IMR-90 (cell line): ENCODE measurements around the gene PITX3. TPM values are rescaled to one million over a fixed set of nuclear protein-coding genes. Genes with fewer than 3 reads are reported as not detected.

Source experiments
- ATAC-seq: fragments of 200-7000 bp; cut with Tn5 transposase; 2 replicates; pipeline ENCODE4 v1.9.1; 2020; ENCODE audit warnings: low read depth, mild to moderate bottlenecking, moderate library complexity
- BruUV-seq: library from RNA; stranded (reverse); fragments of 400-500 nt; replicated peaks from 2 replicates; lab custom pipeline; 2021; lab: Mats Ljungman, UMichigan
- CTCF ChIA-PET: fragments of 300-600 bp; formaldehyde crosslinking; extraction: SDS; loops from one replicate; lab custom pipeline; 2021; ENCODE audit warnings: antibody characterized with exemption; lab: Yijun Ruan, JAX
- POLR2A ChIA-PET: fragments of 300-600 bp; sonication (Branson Sonifier 250); formaldehyde crosslinking; loops from one replicate; lab custom pipeline; 2022; ENCODE audit warnings: antibody characterized with exemption; ENCODE audit not compliant: unreplicated experiment; lab: Charles Lee
- DNase-seq: peaks from one replicate; pipeline ENCODE4 v3.0.0; 2013
- H2AFZ ChIP-seq: replicated peaks from 2 replicates; pipeline ENCODE3; 2013; ENCODE audit warnings: low read length, mild to moderate bottlenecking; ENCODE audit not compliant: poor library complexity
- H2AK5ac ChIP-seq: 2 replicates; pipeline ENCODE4 v1.6.1; 2013; ENCODE audit warnings: low read depth, low read length, inconsistent platforms
- H2AK9ac ChIP-seq: replicated peaks from 2 replicates; pipeline ENCODE3; 2013; ENCODE audit warnings: mild to moderate bottlenecking, low read depth, low read length, moderate library complexity; ENCODE audit not compliant: poor library complexity
- H2BK120ac ChIP-seq: 2 replicates; pipeline ENCODE4 v1.6.1; 2013; ENCODE audit warnings: low read depth, low read length, inconsistent platforms
- H2BK15ac ChIP-seq: 3 replicates; pipeline ENCODE4 v1.6.1; 2013; ENCODE audit warnings: low read depth, low read length, inconsistent platforms
- H2BK20ac ChIP-seq: 2 replicates; pipeline ENCODE4 v1.6.1; 2013; ENCODE audit warnings: low read depth, mild to moderate bottlenecking, inconsistent platforms, low read length, moderate library complexity
- H2BK5ac ChIP-seq: 2 replicates; pipeline ENCODE4 v1.6.1; 2013; ENCODE audit warnings: mild to moderate bottlenecking, low read depth, low read length, inconsistent platforms; ENCODE audit not compliant: poor library complexity, severe bottlenecking
- H3K14ac ChIP-seq: replicated peaks from 2 replicates; pipeline ENCODE4 v1.6.1; 2013; ENCODE audit warnings: low read depth, low read length, inconsistent platforms
- H3K18ac ChIP-seq: 2 replicates; pipeline ENCODE4 v1.6.1; 2013; ENCODE audit warnings: low read depth, low read length, control low read depth
- H3K23ac ChIP-seq: 2 replicates; pipeline ENCODE4 v1.6.1; 2013; ENCODE audit warnings: low read depth, low read length, inconsistent platforms
- H3K27ac ChIP-seq: 2 replicates; pipeline ENCODE4 v1.5.1; 2013; ENCODE audit warnings: mild to moderate bottlenecking, control low read depth, low read length; ENCODE audit not compliant: insufficient read depth
- H3K27me3 ChIP-seq: 2 replicates; pipeline ENCODE4 v1.6.1; 2013; ENCODE audit warnings: low read length; ENCODE audit not compliant: control insufficient read depth, insufficient read depth
- H3K36me3 ChIP-seq: 2 replicates; pipeline ENCODE4 v1.6.1; 2013; ENCODE audit warnings: low read length, mixed read lengths; ENCODE audit not compliant: control insufficient read depth, insufficient read depth
- H3K4ac ChIP-seq: 2 replicates; pipeline ENCODE4 v1.6.1; 2013; ENCODE audit warnings: low read depth, low read length, inconsistent platforms
- H3K4me1 ChIP-seq: 2 replicates; pipeline ENCODE4 v1.6.1; 2013; ENCODE audit warnings: low read length, mixed read lengths; ENCODE audit not compliant: control insufficient read depth, insufficient read depth
- H3K4me2 ChIP-seq: 2 replicates; pipeline ENCODE4 v1.6.1; 2013; ENCODE audit warnings: low read depth, mild to moderate bottlenecking, control low read depth, low read length, moderate library complexity
- H3K4me3 ChIP-seq: 2 replicates; pipeline ENCODE4 v1.5.1; 2013; ENCODE audit warnings: low read depth, mild to moderate bottlenecking, control low read depth, low read length, moderate library complexity; ENCODE audit not compliant: insufficient read depth
- H3K56ac ChIP-seq: 2 replicates; pipeline ENCODE4 v1.6.1; 2013; ENCODE audit warnings: low read length, inconsistent platforms; ENCODE audit not compliant: insufficient read depth; ENCODE audit errors: extremely low read depth
- H3K79me1 ChIP-seq, 2 experiments: 2 replicates each; pipeline ENCODE4 v1.6.1; 2013; ENCODE audit warnings: low read length in 2 of 2, inconsistent platforms in 1 of 2, low read depth in 1 of 2
- H3K9ac ChIP-seq: 2 replicates; pipeline ENCODE4 v1.6.1; 2013; ENCODE audit warnings: low read depth, low read length, control low read depth
- H3K9me1 ChIP-seq: 2 replicates; pipeline ENCODE4 v1.6.1; 2013; ENCODE audit warnings: low read length, inconsistent platforms; ENCODE audit not compliant: insufficient read depth
- H3K9me3 ChIP-seq: 2 replicates; pipeline ENCODE4 v1.6.1; 2013; ENCODE audit warnings: low read length; ENCODE audit not compliant: control insufficient read depth, insufficient read depth
- H4K20me1 ChIP-seq: 2 replicates; pipeline ENCODE4 v1.6.1; 2013; ENCODE audit warnings: low read length, inconsistent platforms; ENCODE audit not compliant: insufficient read depth
- H4K5ac ChIP-seq: 2 replicates; pipeline ENCODE4 v1.6.1; 2013; ENCODE audit warnings: mild to moderate bottlenecking, low read depth, low read length, control low read depth
- H4K8ac ChIP-seq, 2 experiments: 2 replicates each; pipeline ENCODE4 v1.6.1; 2013; ENCODE audit warnings: low read depth in 2 of 2, low read length in 2 of 2, control low read depth in 1 of 2, inconsistent platforms in 1 of 2
- H4K91ac ChIP-seq: 2 replicates; pipeline ENCODE4 v1.6.1; 2013; ENCODE audit warnings: low read depth, low read length, inconsistent platforms; ENCODE audit not compliant: insufficient read depth
- BHLHE40 ChIP-seq: fragments of 150-350 bp; IDR thresholded peaks from 2 replicates; pipeline ENCODE4 v1.6.1; 2016; ENCODE audit warnings: mild to moderate bottlenecking, low read depth, low read length
- CEBPB ChIP-seq: IDR thresholded peaks from 2 replicates; pipeline ENCODE4 v1.6.1; 2012; ENCODE audit warnings: low read depth, low read length, improper control_type of control experiment
- MAFK ChIP-seq: IDR thresholded peaks from 2 replicates; pipeline ENCODE4 v1.6.1; 2012; ENCODE audit warnings: low read depth, low read length, improper control_type of control experiment
- MAZ ChIP-seq: IDR thresholded peaks from 2 replicates; pipeline ENCODE4 v1.6.1; 2012; ENCODE audit warnings: low read depth, mild to moderate bottlenecking, low read length, improper control_type of control experiment, moderate library complexity, borderline replicate concordance
- POLR2A ChIP-seq: IDR thresholded peaks from 2 replicates; pipeline ENCODE4 v1.6.1; 2012; ENCODE audit warnings: mild to moderate bottlenecking, low read depth, low read length
- RAD21 ChIP-seq: IDR thresholded peaks from 2 replicates; pipeline ENCODE4 v1.6.1; 2012; ENCODE audit warnings: low read length, improper control_type of control experiment
- RCOR1 ChIP-seq: IDR thresholded peaks from 2 replicates; pipeline ENCODE4 v1.6.1; 2012; ENCODE audit warnings: mild to moderate bottlenecking, low read length, improper control_type of control experiment; ENCODE audit not compliant: insufficient replicate concordance
- RFX5 ChIP-seq: IDR thresholded peaks from 2 replicates; pipeline ENCODE4 v1.8.0; 2012; ENCODE audit warnings: low read depth, mild to moderate bottlenecking, low read length, moderate library complexity
- WGBS, 2 experiments: methylation state at CpG; one replicate each; pipeline versions ENCODE4 v1.1.5 to v1.1.7; 2013; ENCODE audit warnings: missing lambda C conversion rate in 2 of 2; ENCODE audit not compliant: insufficient read length in 1 of 2; ENCODE audit errors: extremely low coverage in 2 of 2; 5-methylcytosine and 5-hydroxymethylcytosine counted together
- dilution Hi-C: fragments of 300-500 bp; cut with HindIII; formaldehyde crosslinking; loops from one replicate; pipeline ENCODE4 v1.14.3; 2018; ENCODE audit warnings: low sequenced_read_pairs; ENCODE audit not compliant: unreplicated experiment
- in situ Hi-C: fragments of 300-500 bp; cut with MboI; formaldehyde crosslinking; loops from 3 replicates; pipeline ENCODE4 v1.14.3; 2019; ENCODE audit warnings: low sequenced_read_pairs, inconsistent platforms, mixed read lengths
- intact Hi-C: fragments of 100-400 bp; cut with micrococcal nuclease; formaldehyde crosslinking; loops from 2 replicates; pipeline ENCODE4 v1.10.0; 2022
- polyA plus RNA-seq, 3 experiments: library from polyadenylated mRNA; depleted of rRNA; stranded (reverse); fragments of >200 nt; gene quantifications; 2 replicates each; pipeline ENCODE4 v1.2.3, GENCODE V29; 2012; ENCODE audit warnings: low replicate concordance in 1 of 3
- total RNA-seq: library from RNA; depleted of rRNA; stranded (reverse); fragments of >200 nt; gene quantifications from 2 replicates; pipeline ENCODE4 v1.2.3, GENCODE V29; 2012

Gene PITX3
- total and polyA plus RNA-seq, 2 of the 4 experiments (the other 2 are of a cell fraction): not detected

GRCh38 chr10:102230264-102230860 lies 10.9 kb downstream of the PITX3 start:
- Histone ChIP-seq H2BK120ac (no peak overlapping the region), H3K9ac (no peak overlapping the region), H4K20me1 (peaks cover 10% of the 10 kb centered on the region), H3K36me3 (no peaks in the 10 kb centered on the region), H3K56ac (no peak overlapping the region), H2AFZ (peak overlapping the region; percentile 88), H2BK5ac (no peak overlapping the region), H3K9me3 (no peaks in the 10 kb centered on the region), H2BK15ac (no peak overlapping the region), H2BK20ac (no peak overlapping the region), H3K27me3 (peaks cover 35% of the 10 kb centered on the region; the same call in 1 of the 2 replicates), H4K8ac (no peak overlapping the region), H4K5ac (no peak overlapping the region), H3K4me1 (peaks cover 11% of the 10 kb centered on the region), H3K18ac (no peak overlapping the region), H3K79me1 (no peaks in the 10 kb centered on the region), H3K4me3 (peak overlapping the region; percentile 41), H3K14ac (no peak overlapping the region), H3K4ac (no peak overlapping the region), H4K91ac (no peak overlapping the region), H3K9me1 (0 out of 2 replicates have a peak, but pooled peaks cover 6% of the 10 kb centered on the region), H2AK5ac (no peak overlapping the region), H3K23ac (no peak overlapping the region), H3K4me2 (peak overlapping the region; percentile 84), H3K27ac (no peak overlapping the region), H2AK9ac (no peak overlapping the region)
- TF ChIP-seq CEBPB: no peak
- TF ChIP-seq BHLHE40: peak; percentile 62; the same call in 1 of the 2 replicates
- TF ChIP-seq MAZ: no peak
- no peak for TF ChIP-seq MAFK
- no peak for TF ChIP-seq POLR2A
- no peak for TF ChIP-seq RAD21
- no peak for TF ChIP-seq RFX5
- no peak for TF ChIP-seq RCOR1
- in situ Hi-C loops (no loop called here), intact Hi-C loops (loop anchor here (1.0 to 2.0 kb wide), 2 partner anchors 62 to 169 kb away; no protein-coding TSS in a partner anchor), dilution Hi-C loops (no loop called here)
- ChIA-PET POLR2A (no interaction called here), CTCF (interaction anchor here (0.7 to 4.5 kb wide), 18 partner anchors 11 to 1066 kb away, joined by 3 to 59 read pairs (median 4); partner anchors contain the start of genes GBF1, NFKB2 and PITX3)
- no TSS peak for BruUV-seq
- ATAC-seq: peak; percentile 32
- WGBS, 2 experiments: 2% methylated on average over 21 of the region's 50 CpGs; no CpG with 5 or more reads in 1 of the 2 experiments
- peak; percentile 42 for DNase-seq
